Measurements from ENCODE around the gene HYDIN.

HYDIN gene

DNA sequence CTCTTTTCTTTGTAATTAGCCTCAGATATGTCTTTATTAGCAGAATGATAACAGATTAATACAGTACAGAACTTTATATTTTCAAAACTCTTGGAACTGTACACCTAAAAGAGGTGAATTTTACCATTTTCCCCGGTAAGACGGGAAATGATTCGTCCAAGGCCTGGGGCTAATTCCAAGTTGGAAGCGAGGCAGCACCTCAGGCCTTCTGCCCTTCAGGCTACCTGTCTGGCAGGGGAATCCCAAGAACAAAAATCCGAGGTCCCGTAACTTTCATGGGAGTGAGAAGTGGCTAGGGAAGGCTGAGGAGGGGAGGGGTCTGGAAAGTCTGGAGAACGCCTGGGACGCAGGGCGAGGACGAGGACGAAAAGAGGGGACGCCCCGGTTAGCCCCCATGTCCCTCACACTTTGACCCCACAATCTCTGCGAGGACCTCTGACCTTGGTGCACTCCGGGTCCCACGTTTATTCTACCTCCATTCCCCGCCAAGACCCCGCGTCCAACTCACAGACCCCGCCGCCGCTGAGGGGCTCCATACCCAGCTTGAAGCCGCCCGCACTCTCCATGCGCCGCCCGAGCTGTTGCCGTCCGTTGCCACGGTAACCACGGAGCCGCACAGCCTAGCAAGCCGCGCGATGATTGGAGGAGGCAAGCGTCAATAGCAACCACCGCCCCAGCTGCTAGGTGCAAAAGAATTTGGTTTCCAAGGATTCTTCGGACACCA lies at the start of gene HYDIN:
Gene HYDIN, minus strand, starts transcription at position 601 of the 724 bp plus-strand sequence. CDS start 43,827 bp downstream, outside the sequence.
- no peak for DNase-seq (ENCODE audit: low spot score)

- DNase-seq (ENCODE audit: low spot score): no peak
These were observed 46.2 kb upstream of the HYDIN start for GRCh38 chr16:71276589-71277334.

- no peak for DNase-seq (ENCODE audit: low spot score)
These were observed 42.9 kb upstream of the HYDIN start for GRCh38 chr16:71273384-71273783.

DNA sequence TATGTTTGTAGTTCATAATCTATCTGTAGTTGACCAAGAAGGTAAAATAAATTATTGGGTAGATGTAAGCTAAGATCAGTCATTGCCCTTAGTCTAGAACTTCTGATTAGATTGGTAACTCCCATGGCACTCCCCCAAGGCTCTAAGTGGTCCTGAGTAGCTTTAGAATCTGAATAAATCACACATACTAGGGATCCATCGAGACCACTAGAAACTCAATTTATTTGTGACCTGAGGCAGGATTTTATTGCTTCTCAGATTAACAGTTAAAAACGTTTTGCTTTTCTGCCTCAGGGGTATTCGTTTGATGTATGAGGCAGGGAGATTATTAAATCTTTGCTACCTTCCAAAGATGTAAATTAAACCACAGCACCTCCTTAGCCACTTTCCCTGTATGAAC lies 33.8 kb upstream of the HYDIN start:
- no peak for DNase-seq (ENCODE audit: low spot score)

- DNase-seq (ENCODE audit: low spot score): no peak
These were observed 33.1 kb upstream of the HYDIN start for GRCh38 chr16:71263582-71263981.

DNA sequence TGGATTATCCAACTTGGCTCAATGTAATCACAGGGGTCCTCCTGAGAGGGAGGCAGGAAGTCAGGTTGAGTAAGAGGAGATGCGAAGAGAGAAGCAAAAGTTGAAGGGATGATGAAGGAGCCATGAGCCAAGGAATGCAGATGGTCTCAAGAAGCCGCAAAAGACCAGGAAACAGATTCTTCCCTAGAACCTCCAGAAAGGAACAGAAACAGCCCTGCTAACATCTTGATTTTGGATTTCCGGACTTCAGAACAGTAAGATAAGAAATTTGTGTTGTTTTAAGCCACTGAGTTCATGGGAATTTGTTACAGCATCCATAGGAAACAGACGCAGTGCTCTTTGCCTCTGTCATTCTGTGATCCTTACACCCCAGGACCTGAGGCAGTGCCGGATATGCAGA lies 31.9 kb upstream of the HYDIN start:
- DNase-seq (ENCODE audit: low spot score): no peak

GRCh38 chr16:71260995-71261394 lies 30.5 kb upstream of the HYDIN start:
- no peak for DNase-seq (ENCODE audit: low spot score)

GRCh38 chr16:71259086-71259485 lies 28.6 kb upstream of the HYDIN start:
- DNase-seq (ENCODE audit: low spot score): no peak

- DNase-seq (ENCODE audit: low spot score): no peak
These were observed 27.9 kb upstream of the HYDIN start for GRCh38 chr16:71258372-71258771.

DNA sequence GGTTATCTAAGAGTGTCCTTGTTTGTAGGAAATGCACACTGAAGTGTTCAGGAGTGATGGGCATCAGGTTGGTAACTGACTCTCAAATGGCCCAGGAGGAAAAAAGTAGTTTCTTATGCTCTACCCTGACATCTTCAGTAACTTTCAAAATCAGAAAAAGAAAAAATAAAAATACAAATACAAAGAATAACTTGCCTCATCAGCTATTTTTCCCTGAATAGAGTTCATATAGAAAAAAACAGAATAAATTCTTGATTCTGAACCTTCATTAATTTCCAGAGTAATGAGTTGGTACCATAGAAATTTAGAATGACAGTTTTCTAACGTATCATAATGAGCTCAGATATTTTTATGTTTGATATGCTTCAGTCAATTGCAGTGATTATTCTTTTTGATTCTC lies 27.2 kb upstream of the HYDIN start:
- no peak for DNase-seq (ENCODE audit: low spot score)

DNA sequence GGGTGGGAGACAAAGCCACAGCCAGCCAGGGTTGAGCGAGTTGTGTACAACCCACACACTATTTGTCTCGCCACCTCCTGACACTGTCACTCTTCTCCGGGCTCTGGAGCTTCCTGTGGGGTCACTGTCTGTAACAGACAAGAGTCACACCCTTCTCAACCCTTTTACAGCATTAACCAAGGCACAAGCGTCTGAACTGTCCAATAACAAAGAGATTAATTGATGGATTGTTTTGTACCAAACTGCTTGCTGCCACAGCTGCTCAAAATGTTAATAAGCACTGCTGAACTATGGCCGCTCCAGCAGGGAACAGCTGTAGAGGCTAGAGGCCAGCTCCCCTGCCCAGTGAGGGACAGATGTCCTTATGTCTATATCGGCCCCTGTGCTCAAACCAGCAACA lies 25.2 kb upstream of the HYDIN start:
- DNase-seq (ENCODE audit: low spot score): no peak

DNA sequence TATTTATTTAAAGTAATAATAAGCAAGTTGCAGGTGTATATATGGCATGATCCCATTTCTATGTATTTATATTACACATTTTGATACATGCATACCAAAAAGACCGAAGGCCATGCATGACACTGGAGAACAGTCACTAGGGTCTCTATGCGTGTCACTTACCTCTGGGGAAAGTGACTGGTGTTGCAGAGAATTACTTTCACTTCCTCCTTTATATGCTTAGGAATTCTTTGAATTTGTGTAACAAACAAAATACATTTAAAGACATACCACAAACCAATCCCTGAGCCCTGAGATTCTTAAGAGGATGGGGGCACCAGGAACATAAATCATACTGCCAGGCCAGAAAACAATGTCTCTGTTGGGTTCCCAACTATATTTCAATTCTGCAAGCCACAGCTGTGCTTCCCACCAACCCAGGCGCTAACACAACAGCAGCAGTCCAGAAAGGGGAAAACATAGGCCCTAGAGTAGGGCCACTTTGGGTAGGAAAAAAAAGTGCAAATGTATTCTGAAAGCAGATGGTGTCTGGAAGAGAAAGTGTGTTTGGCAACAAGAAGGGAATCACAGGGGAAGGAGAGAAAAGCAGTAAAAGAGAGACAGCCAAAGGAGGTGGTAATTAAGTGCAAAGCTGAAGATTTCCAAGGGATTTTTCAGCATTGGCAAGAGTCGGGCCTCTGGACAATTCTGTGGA lies 24.5 kb upstream of the HYDIN start:
- no peak for DNase-seq (ENCODE audit: low spot score)

GRCh38 chr16:71250461-71251235 lies 20.1 kb upstream of the HYDIN start:
- no peak for DNase-seq (ENCODE audit: low spot score)

DNA sequence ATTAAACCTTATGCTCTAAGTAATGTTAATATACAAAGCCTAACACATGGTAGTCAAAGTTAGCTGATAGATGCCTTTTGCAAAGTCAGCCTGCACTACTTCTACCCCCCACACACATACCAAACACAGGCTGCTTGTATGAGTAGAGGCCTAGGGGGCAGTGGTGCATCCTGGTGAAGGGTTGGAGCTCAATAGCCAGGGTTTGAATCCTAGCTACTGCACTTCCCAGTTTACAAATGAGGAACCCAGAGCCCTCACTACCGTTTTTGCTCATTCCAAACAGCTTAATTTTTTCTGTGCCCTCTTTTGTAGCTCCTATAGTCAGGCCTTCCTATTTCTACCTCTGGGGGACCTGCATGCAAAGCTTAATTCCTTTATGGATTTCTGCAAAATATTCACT lies 18.9 kb upstream of the HYDIN start:
- DNase-seq (ENCODE audit: low spot score): no peak

DNA sequence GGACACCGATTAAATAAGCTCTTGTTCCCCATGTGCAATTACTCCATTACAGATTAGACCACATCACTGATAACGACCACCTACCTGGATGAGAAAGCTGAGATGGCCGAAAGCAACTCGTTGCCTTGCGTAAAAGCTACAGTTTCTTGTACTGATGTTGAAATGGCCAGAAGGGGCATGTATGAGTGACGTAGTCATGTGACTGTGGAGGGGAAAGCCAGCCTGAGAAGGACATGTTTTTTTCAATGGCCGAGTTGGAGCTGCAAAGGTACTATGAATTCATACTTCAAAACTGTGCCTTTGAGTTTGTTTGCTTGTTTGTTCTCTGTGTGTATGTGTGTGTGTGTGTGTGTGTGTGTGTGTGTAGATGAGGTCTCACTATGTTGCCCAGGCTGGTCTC lies 17.0 kb upstream of the HYDIN start:
- no peak for DNase-seq (ENCODE audit: low spot score)

GRCh38 chr16:71246309-71246708 lies 15.8 kb upstream of the HYDIN start:
- DNase-seq (ENCODE audit: low spot score): no peak

DNA sequence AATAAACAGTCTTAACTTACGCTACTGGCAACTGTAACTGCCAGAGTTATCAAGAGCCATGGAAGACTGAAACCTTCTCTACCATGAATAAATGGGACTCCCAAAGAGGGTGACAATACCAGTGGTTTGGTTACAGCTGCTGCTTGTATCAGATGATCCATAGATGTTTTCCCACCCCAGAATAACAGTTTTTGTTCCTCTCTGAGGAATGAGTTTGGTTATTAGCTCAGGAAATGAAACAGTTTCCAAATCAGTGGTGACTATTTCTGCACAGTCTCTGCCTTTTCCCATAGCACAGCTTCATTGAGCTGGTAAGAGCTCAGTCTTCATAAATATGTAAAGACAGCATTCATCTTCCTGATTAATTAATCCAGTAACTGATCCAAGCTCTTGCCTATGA lies 14.0 kb upstream of the HYDIN start:
- no peak for DNase-seq (ENCODE audit: low spot score)

- DNase-seq (ENCODE audit: low spot score): no peak
These were observed 12.1 kb upstream of the HYDIN start for GRCh38 chr16:71242601-71243000.

- no peak for DNase-seq (ENCODE audit: low spot score)
These were observed 11.5 kb upstream of the HYDIN start for GRCh38 chr16:71242036-71242435.

GRCh38 chr16:71229344-71229743 lies 1.2 kb downstream of the HYDIN start:
- no peak for DNase-seq (ENCODE audit: low spot score)

- no peak for DNase-seq (ENCODE audit: low spot score)
These were observed 4.0 kb downstream of the HYDIN start for GRCh38 chr16:71226229-71227141.

All from hematopoietic multipotent progenitor cell treated with erythropoietin and hydrocortisone succinate and interleukin-3 and kit ligand, for 17 days (in vitro differentiated cells).